SW 1271 (cell line): ENCODE measurements around the gene CABLES2.

Source experiments
- DNase-seq, 2 experiments: peaks; one replicate each; lab custom pipeline; 2025; lab: John Stamatoyannopoulos, UW

CABLES2 gene

GRCh38 chr20:62370807-62371587 lies 36.1 kb downstream of the CABLES2 start:
- no peak for DNase-seq

GRCh38 chr20:62370115-62370806 lies 36.8 kb downstream of the CABLES2 start:
- DNase-seq, result peak in 1 of 2 experiments; percentile 74

- DNase-seq, result no peak
Observed at GRCh38 chr20:62369815-62370114, 37.3 kb downstream of the CABLES2 start.

- DNase-seq, result peak in 1 of 2 experiments; percentile 61
Observed at GRCh38 chr20:62368976-62369814, 37.9 kb downstream of the CABLES2 start.

- DNase-seq, result peak in 1 of 2 experiments; percentile 53
Observed at GRCh38 chr20:62368392-62368975, 38.6 kb downstream of the CABLES2 start.

GRCh38 chr20:62367633-62368391 lies 39.3 kb downstream of the CABLES2 start:
- DNase-seq, result no peak

GRCh38 chr20:62367136-62367632 lies 39.9 kb downstream of the CABLES2 start, which contains the start of gene LAMA5:
Gene LAMA5, minus strand, starts transcription at chr20:62367312. Its CDS starts 67 bp downstream, at chr20:62367245.
- DNase-seq, result peak in 1 of 2 experiments; percentile 37

GRCh38 chr20:62366370-62367135 lies 40.5 kb downstream of the CABLES2 start:
- peak in 1 of 2 experiments; percentile 28 for DNase-seq

GRCh38 chr20:62365814-62366369 lies 41.2 kb downstream of the CABLES2 start:
- peak; percentile 43 to 77 for DNase-seq

- no peak for DNase-seq
Observed at GRCh38 chr20:62364911-62365736, 42.0 kb downstream of the CABLES2 start.

- no peak for DNase-seq
Observed at GRCh38 chr20:62363920-62364851, 42.9 kb downstream of the CABLES2 start.

- DNase-seq, result no peak
Observed at GRCh38 chr20:62362991-62363919, 43.8 kb downstream of the CABLES2 start.

GRCh38 chr20:62362590-62362940 lies 44.5 kb downstream of the CABLES2 start:
- no peak for DNase-seq

- peak in 1 of 2 experiments; percentile 46 for DNase-seq
Observed at GRCh38 chr20:62361799-62362589, 45.1 kb downstream of the CABLES2 start.

- DNase-seq, result peak in 1 of 2 experiments; percentile 70
Observed at GRCh38 chr20:62360854-62361798, 46.0 kb downstream of the CABLES2 start.
